ENCODE data around the gene GIMAP8.

DNA sequence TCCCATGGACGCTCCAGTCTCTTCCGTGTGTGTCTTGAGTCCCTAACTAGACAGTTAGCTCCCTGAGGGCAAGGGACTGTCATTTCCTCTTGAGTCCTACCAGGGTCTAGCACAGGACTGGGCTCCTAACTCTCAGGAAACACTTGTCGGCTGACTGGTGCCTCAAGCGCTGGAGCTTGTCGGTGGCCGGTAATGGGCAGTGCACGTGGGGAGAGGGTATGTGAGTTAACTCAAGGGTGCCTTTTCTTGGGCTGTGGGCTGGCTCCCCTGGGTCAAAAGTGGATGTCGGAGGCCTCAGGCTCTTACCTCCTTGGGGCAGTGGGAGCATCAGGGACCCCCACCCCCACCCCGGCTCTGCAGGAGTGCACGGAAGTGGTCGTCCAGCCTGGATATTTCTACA lies 38.4 kb upstream of the GIMAP8 start:
- TF ChIP-seq NANOG (IDR thresholded peaks at IDR 0.05; ENCODE audit: insufficient read depth, low read depth, low read length, poor library complexity, severe bottlenecking) (no peak), NRF1 (IDR thresholded peaks at IDR 0.05; ENCODE audit: low read depth, low read length) (no peak), CTCF (IDR thresholded peaks at IDR 0.05; ENCODE audit: control extremely low read depth in 1 of 3, insufficient read depth in 1 of 3, low read depth in 1 of 3, low read length in 3 of 3) (no peak), POLR2AphosphoS5 (IDR thresholded peaks at IDR 0.05; ENCODE audit: low read depth, low read length) (no peak), EP300 (IDR thresholded peaks at IDR 0.05; ENCODE audit: borderline replicate concordance in 1 of 2, low read depth in 2 of 2, low read length in 2 of 2) (no peak), POLR2A (IDR thresholded peaks at IDR 0.05; ENCODE audit: control extremely low read depth in 1 of 2, low read depth in 2 of 2, low read length in 2 of 2) (no peak), FOSL1 (IDR thresholded peaks at IDR 0.05; ENCODE audit: insufficient read depth, low read depth, low read length) (no peak), RFX5 (IDR thresholded peaks at IDR 0.05; ENCODE audit: borderline replicate concordance, low read depth, low read length) (no peak), SIN3A (conservative IDR thresholded peaks at IDR 0.05 in 1 of 2, IDR thresholded peaks at IDR 0.05 in 1 of 2; ENCODE audit: low read depth in 1 of 2, low read length in 2 of 2) (no peak), POU5F1 (IDR thresholded peaks at IDR 0.05; ENCODE audit: low read depth, low read length) (no peak), JUN (IDR thresholded peaks at IDR 0.05; ENCODE audit: low read depth, low read length) (no peak), TAF1 (IDR thresholded peaks at IDR 0.05; ENCODE audit: low read depth, low read length) (no peak), ZNF274 (IDR thresholded peaks at IDR 0.05; ENCODE audit: borderline replicate concordance, extremely low read depth, low read length) (no peak)

All from H1 (cell line).